WTC11 (cell line): ENCODE data around the gene SERPINH1. TPM values are rescaled to one million over a fixed set of nuclear protein-coding genes. Genes with fewer than 3 reads are reported as not detected.

ENCODE experiments used
- ATAC-seq: fragments of 200-7000 bp; cut with Tn5 transposase; 2 replicates; pipeline ENCODE4 v1.10.0; 2021; ENCODE audit warnings: mild to moderate bottlenecking, moderate library complexity
- CTCF ChIA-PET: fragments of 300-600 bp; sonication (Branson Sonifier 250); formaldehyde crosslinking; loops from one replicate; lab custom pipeline; 2021; ENCODE audit warnings: antibody characterized with exemption; lab: Charles Lee
- POLR2A ChIA-PET: fragments of 350-600 bp; sonication (Branson Sonifier 250); formaldehyde crosslinking; loops from one replicate; lab custom pipeline; 2021; ENCODE audit warnings: antibody characterized with exemption; lab: Charles Lee
- DNase-seq: peaks from one replicate; pipeline ENCODE4 v3.0.0; 2021; ENCODE audit warnings: low spot score
- H3K27ac Mint-ChIP-seq: 2 replicates; pipeline ENCODE4 v1.8.0; 2021; ENCODE audit warnings: mixed read lengths
- H3K27me3 Mint-ChIP-seq: 2 replicates; pipeline ENCODE4 v1.8.0; 2021; ENCODE audit warnings: low read depth, mild to moderate bottlenecking, moderate library complexity, mixed read lengths
- H3K36me3 Mint-ChIP-seq: 2 replicates; pipeline ENCODE4 v1.8.0; 2021; ENCODE audit warnings: mixed read lengths
- H3K4me1 Mint-ChIP-seq: 2 replicates; pipeline ENCODE4 v1.8.0; 2022; ENCODE audit warnings: mixed read lengths
- H3K4me3 Mint-ChIP-seq: 2 replicates; pipeline ENCODE4 v1.8.0; 2021; ENCODE audit warnings: mild to moderate bottlenecking, moderate library complexity, mixed read lengths
- H3K9me3 Mint-ChIP-seq: 2 replicates; pipeline ENCODE4 v1.8.0; 2021; ENCODE audit warnings: mixed read lengths
- ATF2 ChIP-seq: sonication (generic); formaldehyde crosslinking; IDR thresholded peaks from 2 replicates; pipeline ENCODE4 v1.8.1; 2022; ENCODE audit warnings: low read depth, missing genetic modification reagents, borderline replicate concordance
- CBFB ChIP-seq: sonication (generic); formaldehyde crosslinking; IDR thresholded peaks from 2 replicates; pipeline ENCODE4 v1.8.1; 2022; ENCODE audit warnings: mild to moderate bottlenecking, low read depth, missing genetic modification reagents
- CTCF ChIP-seq: fragments of 200-600 bp; IDR thresholded peaks from 2 replicates; pipeline ENCODE4 v1.8.0; 2022; ENCODE audit warnings: antibody characterized with exemption
- ERG ChIP-seq: fragments of 250-450 bp; sonication (Bioruptor Pico); IDR thresholded peaks from 2 replicates; pipeline ENCODE4 v1.8.0; 2021; ENCODE audit warnings: mild to moderate bottlenecking
- ESRRA ChIP-seq: sonication (generic); formaldehyde crosslinking; IDR thresholded peaks from 2 replicates; pipeline ENCODE4 v1.8.1; 2022; ENCODE audit warnings: mild to moderate bottlenecking, missing genetic modification reagents, borderline replicate concordance
- GTF2I ChIP-seq: fragments of 250-450 bp; sonication (Bioruptor Pico); conservative IDR thresholded peaks from 2 replicates; pipeline ENCODE4 v1.4.0; 2021; ENCODE audit warnings: mild to moderate bottlenecking
- HMGXB4 ChIP-seq: sonication (generic); formaldehyde crosslinking; IDR thresholded peaks from 2 replicates; pipeline ENCODE4 v1.8.1; 2023; ENCODE audit warnings: mild to moderate bottlenecking, moderate library complexity, missing genetic modification reagents
- JAZF1 ChIP-seq: fragments of 250-450 bp; sonication (Bioruptor Pico); IDR thresholded peaks from 2 replicates; pipeline ENCODE4 v1.9.0; 2021; ENCODE audit warnings: moderate library complexity, mild to moderate bottlenecking, inconsistent platforms
- MAX ChIP-seq: sonication (generic); formaldehyde crosslinking; IDR thresholded peaks from 2 replicates; pipeline ENCODE4 v1.8.0; 2022; ENCODE audit warnings: mild to moderate bottlenecking, missing genetic modification reagents
- MLX ChIP-seq: sonication (generic); formaldehyde crosslinking; IDR thresholded peaks from 2 replicates; pipeline ENCODE4 v1.8.1; 2023; ENCODE audit warnings: mild to moderate bottlenecking, missing genetic modification reagents, moderate library complexity
- MYBL2 ChIP-seq: sonication (generic); formaldehyde crosslinking; IDR thresholded peaks from 2 replicates; pipeline ENCODE4 v1.8.1; 2023; ENCODE audit warnings: mild to moderate bottlenecking, moderate library complexity, missing genetic modification reagents
- SOX15 ChIP-seq: fragments of 250-450 bp; sonication (Bioruptor Pico); IDR thresholded peaks from 2 replicates; pipeline ENCODE4 v1.9.0; 2021; ENCODE audit warnings: mild to moderate bottlenecking
- USF1 ChIP-seq: sonication (generic); formaldehyde crosslinking; IDR thresholded peaks from 2 replicates; pipeline ENCODE4 v1.8.0; 2022; ENCODE audit warnings: mild to moderate bottlenecking, missing genetic modification reagents
- ZNF219 ChIP-seq: sonication (generic); formaldehyde crosslinking; IDR thresholded peaks from 2 replicates; pipeline ENCODE4 v1.8.0; 2023; ENCODE audit warnings: missing genetic modification reagents, mild to moderate bottlenecking, borderline replicate concordance
- ZNF263 ChIP-seq: sonication (generic); formaldehyde crosslinking; IDR thresholded peaks from 2 replicates; pipeline ENCODE4 v1.8.1; 2022; ENCODE audit warnings: low read depth, mild to moderate bottlenecking, moderate library complexity, missing genetic modification reagents
- ZNF281 ChIP-seq: sonication (generic); formaldehyde crosslinking; IDR thresholded peaks from 2 replicates; pipeline ENCODE4 v1.8.0; 2023; ENCODE audit warnings: mild to moderate bottlenecking, missing genetic modification reagents
- ZNF532 ChIP-seq: fragments of 250-450 bp; sonication (Bioruptor Pico); IDR thresholded peaks from 2 replicates; pipeline ENCODE4 v1.9.0; 2021; ENCODE audit warnings: mild to moderate bottlenecking, borderline replicate concordance
- total RNA-seq: library from RNA; stranded (reverse); gene quantifications from 3 replicates; pipeline ENCODE4 v1.2.3, GENCODE V29; 2021

SERPINH1 gene
- total RNA-seq, 1 experiment from 2014 or later, result 411 TPM

- H3K27me3 Mint-ChIP-seq, result peaks cover 13% of the 10 kb centered on the region
- 0 out of 2 replicates have a peak, but pooled peaks cover 3% of the 10 kb centered on the region for H3K9me3 Mint-ChIP-seq
- no peak overlapping the region for H3K4me3 Mint-ChIP-seq
- H3K27ac Mint-ChIP-seq, result no peak overlapping the region
- TF ChIP-seq CTCF (peak; percentile 56; the same call in 1 of the 2 replicates), ZNF281 (CRISPR knock-in tag) (no peak), USF1 (CRISPR knock-in tag) (no peak), ZNF219 (CRISPR knock-in tag) (no peak), MYBL2 (CRISPR knock-in tag) (no peak), ATF2 (CRISPR knock-in tag) (no peak), MLX (no peak), ZNF532 (CRISPR knock-in tag) (no peak)
- ChIA-PET CTCF (interaction anchor here (0.6 to 3.1 kb wide), 10 partner anchors 8 to 185 kb away, joined by 3 to 15 read pairs (median 3); partner anchors contain the start of gene SERPINH1), POLR2A (interaction anchor here (0.6 to 1.6 kb wide), 3 partner anchors 18 to 629 kb away, joined by 3 to 5 read pairs (median 4); no protein-coding TSS in a partner anchor)
- peaks cover 18% of the 10 kb centered on the region for H3K4me1 Mint-ChIP-seq
- ATAC-seq (peak; percentile 5; the same call in 1 of the 2 replicates), DNase-seq (peak; percentile 78)
- peaks cover 10% of the 10 kb centered on the region for H3K36me3 Mint-ChIP-seq
These were observed 15.2 kb downstream of the SERPINH1 start for GRCh38 chr11:75577207-75577606.

- no peak for ATAC-seq
- no peak for DNase-seq
- peaks cover 28% of the 10 kb centered on the region for H3K4me1 Mint-ChIP-seq
- CTCF ChIA-PET, result interaction anchor here (1.5 kb wide), 1 partner anchor 19 kb away, joined by 5 read pairs; no protein-coding TSS in a partner anchor
- no peak overlapping the region for H3K27ac Mint-ChIP-seq
- peaks cover 14% of the 10 kb centered on the region for H3K27me3 Mint-ChIP-seq
- POLR2A ChIA-PET, result interaction anchor here (0.6 kb wide), 1 partner anchor 1249 kb away, joined by 4 read pairs; no protein-coding TSS in a partner anchor
- no peaks in the 10 kb centered on the region for H3K36me3 Mint-ChIP-seq
- H3K9me3 Mint-ChIP-seq, result 0 out of 2 replicates have a peak, but pooled peaks cover 3% of the 10 kb centered on the region
- no peak overlapping the region for H3K4me3 Mint-ChIP-seq
- no peak for TF ChIP-seq MAX (CRISPR knock-in tag)
- TF ChIP-seq ESRRA (CRISPR knock-in tag), result no peak
- no peak for TF ChIP-seq JAZF1
- TF ChIP-seq ERG (CRISPR knock-in tag), result no peak
- TF ChIP-seq CBFB, result no peak
- TF ChIP-seq GTF2I (CRISPR knock-in tag), result no peak
- TF ChIP-seq HMGXB4, result no peak
- no peak for TF ChIP-seq ZNF263 (CRISPR knock-in tag)
- no peak for TF ChIP-seq SOX15
These were observed 16.9 kb downstream of the SERPINH1 start for GRCh38 chr11:75578977-75579376.
